Measurements from ENCODE around the gene SPNS2. TPM values are rescaled to one million over a fixed set of nuclear protein-coding genes. Genes with fewer than 3 reads are reported as not detected.

The SPNS2 gene
- total RNA-seq, 1 experiment from 2014 or later = 2.6 TPM

- H4K20me1 ChIP-seq (ENCODE audit: low read length) = no peaks in the 10 kb centered on the region
- ATAC-seq (no peak), DNase-seq (no peak)
- intact Hi-C loops (cut with micrococcal nuclease) = no loop called here
- no peaks in the 10 kb centered on the region for H3F3A ChIP-seq (ENCODE audit: low read length, unreplicated experiment)
- no peaks in the 10 kb centered on the region for H3K27me3 ChIP-seq (ENCODE audit: low read length)
- H3K9me2 ChIP-seq (replicated peaks; ENCODE audit: low read length) = no peaks in the 10 kb centered on the region
- CTCF ChIA-PET = no interaction called here
- H3K4me3 ChIP-seq (ENCODE audit: low read length) = no peak overlapping the region
- no peak overlapping the region for H3K9ac ChIP-seq (ENCODE audit: low read length)
- H3K79me2 ChIP-seq (ENCODE audit: low read length) = no peaks in the 10 kb centered on the region
- POLR2A ChIA-PET (ENCODE audit: unreplicated experiment) = no interaction called here
- no peaks in the 10 kb centered on the region for H3K36me3 ChIP-seq (ENCODE audit: low read depth, low read length)
- TF ChIP-seq EZH2phosphoT487 (IDR thresholded peaks at IDR 0.05; ENCODE audit: borderline replicate concordance, low read length) = no peak
- no peak for TF ChIP-seq EZH2 (IDR thresholded peaks at IDR 0.05; ENCODE audit: low read length, unreplicated experiment)
- TF ChIP-seq CTCF (conservative IDR thresholded peaks at IDR 0.05; ENCODE audit: low read depth, low read length) = no peak
- BruUV-seq (replicated peaks) = no TSS peak
- H3K4me2 ChIP-seq (ENCODE audit: low read length) = no peak overlapping the region
- H3K4me1 ChIP-seq (ENCODE audit: insufficient read depth, low read length) = peaks cover 18% of the 10 kb centered on the region
- no peak overlapping the region for H2AFZ ChIP-seq (ENCODE audit: low read length)
- H3K9me3 ChIP-seq (ENCODE audit: low read length) = no peaks in the 10 kb centered on the region
- no peak overlapping the region for H3K27ac ChIP-seq (ENCODE audit: low read length)
Observed at GRCh38 chr17:4510618-4510941, 11.9 kb downstream of the SPNS2 start.

- H3K79me2 ChIP-seq (ENCODE audit: low read length) = no peaks in the 10 kb centered on the region
- no peak overlapping the region for H3K4me3 ChIP-seq (ENCODE audit: low read length)
- H3K4me1 ChIP-seq (ENCODE audit: insufficient read depth, low read length) = peaks cover 15% of the 10 kb centered on the region
- DNase-seq = no peak
- intact Hi-C loops (cut with micrococcal nuclease) = no loop called here
- H4K20me1 ChIP-seq (ENCODE audit: low read length) = no peaks in the 10 kb centered on the region
- no peak overlapping the region for H3K4me2 ChIP-seq (ENCODE audit: low read length)
- H3F3A ChIP-seq (ENCODE audit: low read length, unreplicated experiment) = no peaks in the 10 kb centered on the region
- no peaks in the 10 kb centered on the region for H3K36me3 ChIP-seq (ENCODE audit: low read depth, low read length)
- TF ChIP-seq EZH2 (IDR thresholded peaks at IDR 0.05; ENCODE audit: low read length, unreplicated experiment) = no peak
- no peak for TF ChIP-seq EZH2phosphoT487 (IDR thresholded peaks at IDR 0.05; ENCODE audit: borderline replicate concordance, low read length)
- TF ChIP-seq CTCF (conservative IDR thresholded peaks at IDR 0.05; ENCODE audit: low read depth, low read length) = no peak
- no peak overlapping the region for H3K9ac ChIP-seq (ENCODE audit: low read length)
- POLR2A ChIA-PET (ENCODE audit: unreplicated experiment) = no interaction called here
- H3K27ac ChIP-seq (ENCODE audit: low read length) = no peak overlapping the region
- no peaks in the 10 kb centered on the region for H3K9me2 ChIP-seq (replicated peaks; ENCODE audit: low read length)
- H3K9me3 ChIP-seq (ENCODE audit: low read length) = no peaks in the 10 kb centered on the region
- BruUV-seq (replicated peaks) = no TSS peak
- no peak for ATAC-seq
- H3K27me3 ChIP-seq (ENCODE audit: low read length) = no peaks in the 10 kb centered on the region
- no peak overlapping the region for H2AFZ ChIP-seq (ENCODE audit: low read length)
- CTCF ChIA-PET = no interaction called here
Observed at GRCh38 chr17:4511199-4511932, 12.7 kb downstream of the SPNS2 start.
